Activated T-helper 1 cell treated with anti-CD3 and anti-CD28 coated beads, Interleukin-2, amount 50 U/mL, for 16 hours (primary cell): ENCODE data around the gene UTP14A.
A peak's percentile ranks its signal among the peaks of the same experiment; 100 is the strongest.

ENCODE experiments used
- DNase-seq, 2 donors: peaks; one replicate each; pipeline ENCODE4 v3.0.0-alpha.2; 2020; ENCODE audit warnings: low read depth in 1 of 2, low spot score in 1 of 2

UTP14A gene

GRCh38 chrX:129953334-129953648 is 47.3 kb downstream of the UTP14A start:
- DNase-seq: no peak

GRCh38 chrX:129953881-129954280 is 47.9 kb downstream of the UTP14A start:
- DNase-seq: no peak

GRCh38 chrX:129954804-129955203 is 48.8 kb downstream of the UTP14A start:
- DNase-seq: no peak

GRCh38 chrX:129955682-129956081 is 49.7 kb downstream of the UTP14A start:
- no peak for DNase-seq

- no peak for DNase-seq
These were observed 50.2 kb downstream of the UTP14A start for GRCh38 chrX:129956145-129956544.

GRCh38 chrX:129956765-129957164 is 50.8 kb downstream of the UTP14A start:
- no peak for DNase-seq

- peak in 1 of 2 donors; percentile 17 for DNase-seq
These were observed 51.5 kb downstream of the UTP14A start for GRCh38 chrX:129957241-129958082.

- DNase-seq: no peak
These were observed 52.1 kb downstream of the UTP14A start for GRCh38 chrX:129958083-129958465.

- DNase-seq: no peak
These were observed 53.0 kb downstream of the UTP14A start for GRCh38 chrX:129958814-129959492.

- no peak for DNase-seq
These were observed 53.5 kb downstream of the UTP14A start for GRCh38 chrX:129959493-129959832.

GRCh38 chrX:129961180-129962083 is 55.5 kb downstream of the UTP14A start:
- peak; percentile 37 to 52 for DNase-seq

GRCh38 chrX:129963729-129964128 is 57.8 kb downstream of the UTP14A start:
- DNase-seq: no peak

- no peak for DNase-seq
These were observed 59.2 kb downstream of the UTP14A start for GRCh38 chrX:129965166-129965565.

- no peak for DNase-seq
These were observed 63.0 kb downstream of the UTP14A start for GRCh38 chrX:129968968-129969367.

- DNase-seq: no peak
These were observed 70.5 kb downstream of the UTP14A start for GRCh38 chrX:129976441-129976840.
